CD14-positive monocyte (primary cell): ENCODE results near the gene FUZ. TPM values are rescaled to one million over a fixed set of nuclear protein-coding genes. Genes with fewer than 3 reads are reported as not detected.

Experiments used
- DNase-seq, 3 donors: peaks; one replicate each; pipeline ENCODE4 v3.0.0-alpha.2; 2011 to 2022
- H2AFZ ChIP-seq: 2 replicates; pipeline ENCODE4 v1.6.0; 2012; ENCODE audit warnings: mild to moderate bottlenecking, low read depth, low read length, inconsistent platforms; ENCODE audit not compliant: insufficient read depth, poor library complexity, severe bottlenecking
- H3K27ac ChIP-seq, 2 donors: 1 replicate in 1 of 2; 2 replicates in 1 of 2; pipeline ENCODE4 v1.5.1; 2012 to 2013; ENCODE audit warnings: low read length in 2 of 2, control low read depth in 1 of 2, inconsistent platforms in 1 of 2, low read depth in 1 of 2, mild to moderate bottlenecking in 1 of 2
- H3K27me3 ChIP-seq, 2 donors: one replicate each; pipeline versions ENCODE4 v1.6.0 to v1.6.1; 2011 to 2013; ENCODE audit warnings: low read length in 2 of 2; ENCODE audit not compliant: control insufficient read depth in 2 of 2, insufficient read depth in 2 of 2
- H3K36me3 ChIP-seq, 2 donors: replicated peaks in 1 of 2; 1 replicate in 1 of 2; 2 replicates in 1 of 2; pipeline versions ENCODE4 v1.5.1 to v1.6.1; 2012 to 2013; ENCODE audit warnings: low read length in 2 of 2, control low read depth in 1 of 2, inconsistent platforms in 1 of 2, mild to moderate bottlenecking in 1 of 2; ENCODE audit not compliant: insufficient read depth in 2 of 2, control insufficient read depth in 1 of 2
- H3K4me1 ChIP-seq, 2 donors: 1 replicate in 1 of 2; 2 replicates in 1 of 2; pipeline versions ENCODE4 v1.5.1 to v1.6.1; 2012 to 2013; ENCODE audit warnings: low read length in 2 of 2, control low read depth in 1 of 2, inconsistent platforms in 1 of 2, mild to moderate bottlenecking in 1 of 2, moderate library complexity in 1 of 2; ENCODE audit not compliant: insufficient read depth in 2 of 2, control insufficient read depth in 1 of 2
- H3K4me2 ChIP-seq: replicated peaks from 2 replicates; pipeline ENCODE3; 2012; ENCODE audit warnings: low read length, moderate library complexity, mild to moderate bottlenecking; ENCODE audit not compliant: poor library complexity, severe bottlenecking; ENCODE audit errors: extremely low read depth
- H3K4me3 ChIP-seq, 3 experiments: fragments of 200-600 bp in 1 of 3; sonication (generic) in 1 of 3; replicated peaks in 1 of 3; 1 replicate in 2 of 3; 2 replicates in 1 of 3; pipeline ENCODE4 v1.5.1; 2011 to 2013; ENCODE audit warnings: low read length in 3 of 3, mild to moderate bottlenecking in 3 of 3, control low read depth in 2 of 3, low read depth in 2 of 3, inconsistent platforms in 1 of 3, moderate library complexity in 1 of 3
- H3K79me2 ChIP-seq: 2 replicates; pipeline ENCODE4 v1.6.0; 2012; ENCODE audit warnings: mild to moderate bottlenecking, control low read depth, inconsistent platforms, low read length, moderate library complexity; ENCODE audit not compliant: insufficient read depth
- H3K9ac ChIP-seq: 2 replicates; pipeline ENCODE4 v1.6.0; 2017; ENCODE audit warnings: low read length, mild to moderate bottlenecking; ENCODE audit not compliant: insufficient read depth, poor library complexity, severe bottlenecking
- H3K9me3 ChIP-seq, 2 donors: replicated peaks in 1 of 2; 1 replicate in 1 of 2; 2 replicates in 1 of 2; pipeline versions ENCODE4 v1.5.1 to v1.6.1; 2012 to 2013; ENCODE audit warnings: low read length in 2 of 2, control low read depth in 1 of 2; ENCODE audit not compliant: control insufficient read depth in 1 of 2, insufficient read depth in 1 of 2
- H4K20me1 ChIP-seq: 2 replicates; pipeline ENCODE4 v1.6.0; 2012; ENCODE audit warnings: mild to moderate bottlenecking, low read length, control low read depth, moderate library complexity; ENCODE audit not compliant: insufficient read depth
- H3K27ac Mint-ChIP-seq, 7 donors: one replicate each; pipeline ENCODE4 v1.8.0; 2020; ENCODE audit warnings: mild to moderate bottlenecking in 7 of 7, mixed read lengths in 7 of 7, moderate library complexity in 6 of 7, inconsistent platforms in 2 of 7
- H3K27me3 Mint-ChIP-seq, 3 donors: one replicate each; pipeline ENCODE4 v1.8.0; 2021 to 2022; ENCODE audit warnings: low read depth in 3 of 3, mild to moderate bottlenecking in 3 of 3, mixed read lengths in 3 of 3, moderate library complexity in 3 of 3, inconsistent platforms in 1 of 3
- H3K36me3 Mint-ChIP-seq, 2 donors: one replicate each; pipeline ENCODE4 v1.8.0; 2020; ENCODE audit warnings: mixed read lengths in 2 of 2, inconsistent platforms in 1 of 2, mild to moderate bottlenecking in 1 of 2
- H3K4me1 Mint-ChIP-seq: one replicate; pipeline ENCODE4 v1.8.0; 2020; ENCODE audit warnings: mild to moderate bottlenecking, mixed read lengths
- H3K4me3 Mint-ChIP-seq, 2 donors: one replicate each; pipeline ENCODE4 v1.8.0; 2020; ENCODE audit warnings: mild to moderate bottlenecking in 2 of 2, mixed read lengths in 2 of 2, moderate library complexity in 1 of 2
- H3K9me3 Mint-ChIP-seq, 7 donors: one replicate each; pipeline ENCODE4 v1.8.0; 2020 to 2022; ENCODE audit warnings: mixed read lengths in 7 of 7, mild to moderate bottlenecking in 6 of 7, moderate library complexity in 6 of 7, inconsistent platforms in 2 of 7
- CTCF ChIP-seq: fragments of 200-600 bp; IDR thresholded peaks from one replicate; pipeline ENCODE4 v1.8.0; 2022; ENCODE audit warnings: antibody characterized with exemption, mild to moderate bottlenecking
- WGBS: methylation state at CpG from one replicate; pipeline ENCODE4 v1.1.5; 2013; ENCODE audit warnings: missing lambda C conversion rate; ENCODE audit not compliant: insufficient coverage; 5-methylcytosine and 5-hydroxymethylcytosine counted together
- intact Hi-C, 2 donors: fragments of 100-400 bp; cut with micrococcal nuclease; formaldehyde crosslinking; loops; one replicate each; pipeline versions ENCODE4 v1.15.0 to v1.15.1; 2023
- polyA plus RNA-seq, 3 donors: library from polyadenylated mRNA; depleted of rRNA in 1 of 3; unstranded in 2 of 3; stranded (reverse) in 1 of 3; fragments of 300-500 nt in 2 of 3; fragments of >200 nt in 1 of 3; fragmentation: Illumina TruSeq in 2 of 3; gene quantifications; 1 replicate in 2 of 3; 2 replicates in 1 of 3; pipeline ENCODE4 v1.2.3, GENCODE V29; 2012 to 2021

FUZ gene
- polyA plus RNA-seq, 3 donors, result 5.3 to 16.7 (median 5.3) TPM

GRCh38 chr19:49861541-49862378 is 48.7 kb upstream of the FUZ start:
- H3K27ac ChIP-seq, result no peak overlapping the region
- Mint-ChIP-seq H3K27ac (no peak overlapping the region), H3K4me1 (peaks cover 27% of the 10 kb centered on the region), H3K36me3 (peaks cover 46 to 79% of the 10 kb centered on the region in 2 donors), H3K27me3 (peaks cover 0 to 1% (median 0%) of the 10 kb centered on the region in 3 donors), H3K4me3 (no peak overlapping the region), H3K9me3 (no peaks in the 10 kb centered on the region)
- H3K4me3 ChIP-seq, result no peak overlapping the region
- H3K4me1 ChIP-seq, result peaks cover 20 to 22% of the 10 kb centered on the region in 2 donors
- no peaks in the 10 kb centered on the region for H3K9me3 ChIP-seq
- DNase-seq, result no peak
- TF ChIP-seq CTCF, result no peak
- H3K4me2 ChIP-seq, result no peak overlapping the region
- H2AFZ ChIP-seq, result no peak overlapping the region
- no peaks in the 10 kb centered on the region for H3K27me3 ChIP-seq
- H4K20me1 ChIP-seq, result peaks cover 79% of the 10 kb centered on the region
- intact Hi-C loops, result no loop called here
- H3K79me2 ChIP-seq, result peaks cover 39% of the 10 kb centered on the region
- WGBS, result 94% methylated on average over 41 of the region's 60 CpGs
- H3K9ac ChIP-seq, result no peak overlapping the region
- peaks cover 54 to 73% of the 10 kb centered on the region in 2 donors for H3K36me3 ChIP-seq

GRCh38 chr19:49861107-49861506 is 48.0 kb upstream of the FUZ start:
- Histone ChIP-seq H3K36me3 (peaks cover 54 to 78% of the 10 kb centered on the region in 2 donors), H3K27me3 (no peaks in the 10 kb centered on the region), H4K20me1 (peaks cover 77% of the 10 kb centered on the region), H3K4me3 (no peak overlapping the region), H3K4me2 (no peak overlapping the region), H3K27ac (no peak overlapping the region), H3K79me2 (peaks cover 32% of the 10 kb centered on the region), H3K9me3 (no peaks in the 10 kb centered on the region), H2AFZ (no peak overlapping the region), H3K4me1 (peaks cover 14 to 15% of the 10 kb centered on the region in 2 donors), H3K9ac (no peak overlapping the region)
- no peak for DNase-seq
- no peak for TF ChIP-seq CTCF
- no peak overlapping the region for H3K27ac Mint-ChIP-seq
- H3K36me3 Mint-ChIP-seq, result peaks cover 46 to 80% of the 10 kb centered on the region in 2 donors
- no peaks in the 10 kb centered on the region for H3K9me3 Mint-ChIP-seq
- peaks cover 0 to 1% (median 0%) of the 10 kb centered on the region in 3 donors for H3K27me3 Mint-ChIP-seq
- intact Hi-C loops, result no loop called here
- 79% methylated on average over 8 of the region's 13 CpGs for WGBS
- H3K4me3 Mint-ChIP-seq, result no peak overlapping the region
- peaks cover 20% of the 10 kb centered on the region for H3K4me1 Mint-ChIP-seq
